Suprapubic skin (tissue), 4 donors: ENCODE data around the gene GRIK3. TPM values are rescaled to one million over a fixed set of nuclear protein-coding genes. Genes with fewer than 3 reads are reported as not detected.
A peak's percentile ranks its signal among the peaks of the same experiment; 100 is the strongest.

ENCODE experiments used
- DNase-seq, 2 donors: peaks; one replicate each; pipeline ENCODE4 v3.0.0-alpha.2; 2019; ENCODE audit warnings: low spot score in 2 of 2
- H3K27ac ChIP-seq: fragments of 200-600 bp; sonication (generic); one replicate; pipeline ENCODE4 v1.5.1; 2019
- H3K27me3 ChIP-seq: fragments of 200-600 bp; sonication (generic); one replicate; pipeline ENCODE4 v1.5.1; 2019
- H3K36me3 ChIP-seq: fragments of 200-600 bp; sonication (generic); one replicate; pipeline ENCODE4 v1.5.1; 2019
- H3K4me1 ChIP-seq: fragments of 200-600 bp; sonication (generic); one replicate; pipeline ENCODE4 v1.5.1; 2019
- H3K4me3 ChIP-seq: fragments of 200-600 bp; sonication (generic); one replicate; pipeline ENCODE4 v1.5.1; 2019; ENCODE audit warnings: mild to moderate bottlenecking
- H3K9me3 ChIP-seq: fragments of 200-600 bp; sonication (generic); one replicate; pipeline ENCODE4 v1.5.1; 2019
- EP300 ChIP-seq: sonication (generic); formaldehyde crosslinking; IDR thresholded peaks from one replicate; pipeline ENCODE4 v1.6.1; 2017; ENCODE audit warnings: antibody characterized with exemption
- POLR2A ChIP-seq, 2 donors: fragments of 450-650 bp; IDR thresholded peaks; one replicate each; pipeline ENCODE4 v1.6.1; 2017; ENCODE audit warnings: antibody characterized with exemption in 2 of 2, mild to moderate bottlenecking in 2 of 2, moderate library complexity in 2 of 2
- POLR2AphosphoS5 ChIP-seq, 3 donors: sonication (generic); formaldehyde crosslinking; IDR thresholded peaks; one replicate each; pipeline ENCODE4 v1.6.1; 2017; ENCODE audit warnings: antibody characterized with exemption in 3 of 3
- WGBS: methylation state at CpG from one replicate; pipeline ENCODE4 v1.1.5; 2018; 5-methylcytosine and 5-hydroxymethylcytosine counted together
- total RNA-seq, 4 donors: library from RNA; depleted of rRNA; stranded (reverse); fragments of >200 nt; gene quantifications; one replicate each; pipeline ENCODE4 v1.1.0, GENCODE V29; 2016
- TF ChIP-seq, protein P1 (sequence below), 2 donors: fragments of 200-600 bp in 1 of 2; fragments of 450-650 bp in 1 of 2; sonication (generic) in 1 of 2; IDR thresholded peaks; one replicate each; pipeline ENCODE4 v1.5.1; 2016 to 2019; ENCODE audit warnings: antibody characterized with exemption in 2 of 2, mild to moderate bottlenecking in 1 of 2, moderate library complexity in 1 of 2

The GRIK3 gene
- total RNA-seq, 4 donors from 2014 or later, result 0.18 to 0.64 (median 0.37) TPM

DNA sequence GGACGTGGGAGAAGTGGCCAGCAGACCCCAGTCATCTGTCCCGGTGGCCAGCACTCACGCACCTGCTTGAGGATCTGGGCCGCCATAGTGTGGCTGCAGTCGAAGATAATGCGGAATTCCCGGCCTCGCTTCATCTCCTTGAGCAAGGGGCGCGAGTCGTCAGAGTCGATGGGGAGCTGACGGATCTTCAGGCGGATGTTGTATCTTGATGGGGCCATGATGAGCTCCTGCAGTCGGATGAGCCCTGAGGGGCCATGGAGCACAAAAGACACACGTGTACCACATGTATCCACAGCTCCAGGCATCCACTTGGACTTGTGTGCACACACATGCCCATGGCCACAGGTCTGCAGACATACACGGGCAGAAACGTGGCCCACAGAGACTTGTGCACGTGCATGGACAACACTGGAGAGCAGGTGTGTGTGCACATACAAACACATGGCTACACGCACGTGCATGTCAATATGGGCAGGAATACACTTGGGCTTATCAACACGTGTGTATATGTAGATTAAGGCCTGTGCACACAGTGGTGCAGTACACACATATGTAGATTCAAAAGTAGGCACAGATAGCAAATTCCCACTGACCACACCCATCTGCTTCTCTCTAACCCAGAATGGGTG lies 162.1 kb downstream of the GRIK3 start:
- Histone ChIP-seq H3K27me3 (peaks cover 31% of the 10 kb centered on the region), H3K36me3 (no peaks in the 10 kb centered on the region), H3K27ac (no peak overlapping the region), H3K9me3 (no peaks in the 10 kb centered on the region), H3K4me1 (no peaks in the 10 kb centered on the region), H3K4me3 (no peak overlapping the region)
- TF ChIP-seq POLR2A (IDR thresholded peaks at IDR 0.05), result no peak
- no peak for TF ChIP-seq EP300
- peak; percentile 32 to 69 for DNase-seq
- WGBS, result 85% methylated on average over 17 of the region's 22 CpGs

DNA sequence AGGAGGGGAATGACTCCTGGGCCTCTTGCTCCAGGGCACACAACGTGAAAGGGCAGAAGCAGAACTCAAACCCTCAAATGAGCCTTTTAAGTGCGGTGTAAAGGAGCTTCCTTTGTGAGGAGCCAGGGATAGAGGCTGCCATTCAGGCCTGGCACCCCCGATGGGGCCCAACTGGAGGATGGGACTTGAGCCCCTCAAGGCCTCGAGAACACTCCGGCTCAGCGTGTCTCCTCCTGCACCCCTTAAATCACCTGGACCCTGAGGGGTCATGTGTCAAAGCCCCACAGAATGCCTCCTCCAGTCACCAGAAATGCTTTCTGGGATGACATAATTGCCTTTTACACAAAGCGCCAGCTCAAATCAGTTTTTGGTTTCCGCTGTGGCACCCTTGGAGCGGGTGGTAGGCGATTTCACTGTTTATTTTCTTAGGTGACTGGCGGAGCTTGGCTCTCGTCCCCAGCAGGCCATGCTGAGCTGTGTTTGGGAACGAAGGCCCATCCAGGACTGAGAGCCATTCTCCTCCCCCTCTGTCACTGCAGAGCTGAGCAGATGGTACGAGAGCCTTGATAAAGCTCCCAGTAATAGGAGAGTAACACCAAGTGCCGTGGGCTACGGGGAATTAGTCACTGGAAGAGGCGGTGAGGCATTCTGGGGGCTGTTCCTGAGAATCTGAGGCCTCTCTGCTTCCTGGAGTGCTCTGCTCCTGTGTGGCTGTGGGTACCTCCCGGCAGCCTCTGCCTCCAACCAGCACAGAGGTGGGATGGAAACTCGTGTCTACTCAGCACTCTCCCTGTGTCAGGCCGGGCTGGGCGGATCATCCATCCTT lies 163.0 kb downstream of the GRIK3 start:
- DNase-seq, result peak; percentile 14 to 67
- no peaks in the 10 kb centered on the region for H3K36me3 ChIP-seq
- TF ChIP-seq POLR2AphosphoS5 (IDR thresholded peaks at IDR 0.05) (no peak), EP300 (no peak)
- TF ChIP-seq, protein P1, sequence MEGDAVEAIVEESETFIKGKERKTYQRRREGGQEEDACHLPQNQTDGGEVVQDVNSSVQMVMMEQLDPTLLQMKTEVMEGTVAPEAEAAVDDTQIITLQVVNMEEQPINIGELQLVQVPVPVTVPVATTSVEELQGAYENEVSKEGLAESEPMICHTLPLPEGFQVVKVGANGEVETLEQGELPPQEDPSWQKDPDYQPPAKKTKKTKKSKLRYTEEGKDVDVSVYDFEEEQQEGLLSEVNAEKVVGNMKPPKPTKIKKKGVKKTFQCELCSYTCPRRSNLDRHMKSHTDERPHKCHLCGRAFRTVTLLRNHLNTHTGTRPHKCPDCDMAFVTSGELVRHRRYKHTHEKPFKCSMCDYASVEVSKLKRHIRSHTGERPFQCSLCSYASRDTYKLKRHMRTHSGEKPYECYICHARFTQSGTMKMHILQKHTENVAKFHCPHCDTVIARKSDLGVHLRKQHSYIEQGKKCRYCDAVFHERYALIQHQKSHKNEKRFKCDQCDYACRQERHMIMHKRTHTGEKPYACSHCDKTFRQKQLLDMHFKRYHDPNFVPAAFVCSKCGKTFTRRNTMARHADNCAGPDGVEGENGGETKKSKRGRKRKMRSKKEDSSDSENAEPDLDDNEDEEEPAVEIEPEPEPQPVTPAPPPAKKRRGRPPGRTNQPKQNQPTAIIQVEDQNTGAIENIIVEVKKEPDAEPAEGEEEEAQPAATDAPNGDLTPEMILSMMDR (IDR thresholded peaks at IDR 0.05), result no peak
- H3K9me3 ChIP-seq, result no peaks in the 10 kb centered on the region
- H3K4me1 ChIP-seq, result no peaks in the 10 kb centered on the region
- H3K4me3 ChIP-seq, result no peak overlapping the region
- H3K27ac ChIP-seq, result no peak overlapping the region
- WGBS, result 55% methylated on average over 13 of the region's 21 CpGs
- peaks cover 25% of the 10 kb centered on the region for H3K27me3 ChIP-seq

DNA sequence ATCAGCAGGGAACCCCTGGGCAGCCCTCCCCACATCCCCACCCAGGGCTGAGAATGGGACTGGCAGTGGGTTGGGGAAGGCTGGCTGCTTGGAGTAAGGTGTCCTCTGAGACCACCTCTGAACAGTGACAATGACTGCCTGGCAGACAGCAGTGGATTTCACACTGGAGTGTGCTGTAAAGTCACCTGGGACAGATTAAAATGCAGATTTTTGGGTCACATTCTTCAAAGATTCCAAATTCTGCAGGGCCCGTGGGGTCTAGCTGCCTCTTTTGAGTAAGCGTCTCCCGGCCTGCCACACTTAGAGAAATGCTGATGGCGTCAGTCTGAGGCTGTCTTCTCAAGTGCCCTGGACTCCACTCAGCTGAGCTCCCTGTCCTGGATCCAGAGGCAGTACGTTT lies 164.5 kb downstream of the GRIK3 start:
- 74% methylated on average over 3 of the region's 5 CpGs for WGBS
- H3K36me3 ChIP-seq, result no peaks in the 10 kb centered on the region

GRCh38 chr1:36869054-36869453 lies 165.3 kb downstream of the GRIK3 start:
- 87% methylated on average over 6 of the region's 6 CpGs for WGBS
- Histone ChIP-seq H3K4me3 (no peak overlapping the region), H3K9me3 (no peaks in the 10 kb centered on the region), H3K36me3 (no peaks in the 10 kb centered on the region), H3K27me3 (peaks cover 21% of the 10 kb centered on the region), H3K4me1 (no peaks in the 10 kb centered on the region), H3K27ac (no peak overlapping the region)
- TF ChIP-seq POLR2A (IDR thresholded peaks at IDR 0.05) (no peak), EP300 (no peak), POLR2AphosphoS5 (IDR thresholded peaks at IDR 0.05) (no peak)
- TF ChIP-seq, protein P1 (IDR thresholded peaks at IDR 0.05), result no peak
- no peak for DNase-seq

More for the DNA sequence above, 164.5 kb downstream of the GRIK3 start:
- peaks cover 21% of the 10 kb centered on the region for H3K27me3 ChIP-seq
- no peak overlapping the region for H3K4me3 ChIP-seq
- TF ChIP-seq EP300 (no peak), POLR2A (IDR thresholded peaks at IDR 0.05) (no peak), POLR2AphosphoS5 (IDR thresholded peaks at IDR 0.05) (no peak)
- TF ChIP-seq, protein P1 (IDR thresholded peaks at IDR 0.05), result no peak
- H3K27ac ChIP-seq, result no peak overlapping the region
- no peaks in the 10 kb centered on the region for H3K4me1 ChIP-seq
- DNase-seq, result no peak
- H3K9me3 ChIP-seq, result no peaks in the 10 kb centered on the region

- H3K27me3 ChIP-seq, result peaks cover 25% of the 10 kb centered on the region
- H3K4me1 ChIP-seq, result no peaks in the 10 kb centered on the region
- no peak for TF ChIP-seq POLR2AphosphoS5 (IDR thresholded peaks at IDR 0.05)
- TF ChIP-seq POLR2A (IDR thresholded peaks at IDR 0.05), result no peak
- TF ChIP-seq EP300, result no peak
- TF ChIP-seq, protein P1 (IDR thresholded peaks at IDR 0.05), result no peak
- H3K27ac ChIP-seq, result no peak overlapping the region
- no peaks in the 10 kb centered on the region for H3K36me3 ChIP-seq
- H3K4me3 ChIP-seq, result no peak overlapping the region
- no peaks in the 10 kb centered on the region for H3K9me3 ChIP-seq
- 78% methylated on average over 4 of the region's 4 CpGs for WGBS
- no peak for DNase-seq
Measured at GRCh38 chr1:36867575-36867974, 166.7 kb downstream of the GRIK3 start.
